Measurements from ENCODE around the gene RBFOX2.
"Not testable (repeated sequence)": the region's sequence is repeated elsewhere in the genome, so short reads cannot be mapped to it uniquely, and the experiment has no call there.

The RBFOX2 gene

GRCh38 chr22:35824256-35824655, 204.4 kb downstream of the RBFOX2 start:
- Histone ChIP-seq H3K36me3 (ENCODE audit: control insufficient read depth, insufficient read depth, low read length) (no peaks in the 10 kb centered on the region), H3K4me1 (ENCODE audit: control insufficient read depth, insufficient read depth, low read length) (peaks cover 14% of the 10 kb centered on the region), H3K27me3 (ENCODE audit: control insufficient read depth, insufficient read depth, low read length) (no peaks in the 10 kb centered on the region), H3K9ac (ENCODE audit: low read depth, low read length) (no peak overlapping the region), H3K4me3 (ENCODE audit: low read depth, low read length) (no peak overlapping the region), H3K9me3 (ENCODE audit: control insufficient read depth, insufficient read depth, low read length) (no peaks in the 10 kb centered on the region)

GRCh38 chr22:35821654-35822053, 207.0 kb downstream of the RBFOX2 start:
- H3K9me3 ChIP-seq (ENCODE audit: control insufficient read depth, insufficient read depth, low read length), result no peaks in the 10 kb centered on the region
- H3K9ac ChIP-seq (ENCODE audit: low read depth, low read length), result no peak overlapping the region
- H3K4me3 ChIP-seq (ENCODE audit: low read depth, low read length), result no peak overlapping the region
- H3K27me3 ChIP-seq (ENCODE audit: control insufficient read depth, insufficient read depth, low read length), result no peaks in the 10 kb centered on the region
- H3K4me1 ChIP-seq (ENCODE audit: control insufficient read depth, insufficient read depth, low read length), result peaks cover 9% of the 10 kb centered on the region
- no peaks in the 10 kb centered on the region for H3K36me3 ChIP-seq (ENCODE audit: control insufficient read depth, insufficient read depth, low read length)

- no peaks in the 10 kb centered on the region for H3K9me3 ChIP-seq (ENCODE audit: control insufficient read depth, insufficient read depth, low read length)
- H3K9ac ChIP-seq (ENCODE audit: low read depth, low read length), result no peak overlapping the region
- no peak overlapping the region for H3K4me3 ChIP-seq (ENCODE audit: low read depth, low read length)
- H3K4me1 ChIP-seq (ENCODE audit: control insufficient read depth, insufficient read depth, low read length), result peaks cover 9% of the 10 kb centered on the region
- no peaks in the 10 kb centered on the region for H3K27me3 ChIP-seq (ENCODE audit: control insufficient read depth, insufficient read depth, low read length)
- no peaks in the 10 kb centered on the region for H3K36me3 ChIP-seq (ENCODE audit: control insufficient read depth, insufficient read depth, low read length)
These were observed 209.2 kb downstream of the RBFOX2 start for GRCh38 chr22:35819421-35819820.

- peaks cover 9% of the 10 kb centered on the region for H3K4me1 ChIP-seq (ENCODE audit: control insufficient read depth, insufficient read depth, low read length)
- H3K27me3 ChIP-seq (ENCODE audit: control insufficient read depth, insufficient read depth, low read length), result no peaks in the 10 kb centered on the region
- no peaks in the 10 kb centered on the region for H3K36me3 ChIP-seq (ENCODE audit: control insufficient read depth, insufficient read depth, low read length)
- H3K4me3 ChIP-seq (ENCODE audit: low read depth, low read length), result no peak overlapping the region
- H3K9ac ChIP-seq (ENCODE audit: low read depth, low read length), result no peak overlapping the region
- no peaks in the 10 kb centered on the region for H3K9me3 ChIP-seq (ENCODE audit: control insufficient read depth, insufficient read depth, low read length)
These were observed 209.7 kb downstream of the RBFOX2 start for GRCh38 chr22:35818897-35819296.

GRCh38 chr22:35812600-35812999, 216.0 kb downstream of the RBFOX2 start:
- Histone ChIP-seq H3K36me3 (ENCODE audit: control insufficient read depth, insufficient read depth, low read length) (peaks cover 5% of the 10 kb centered on the region), H3K4me3 (ENCODE audit: low read depth, low read length) (no peak overlapping the region)

GRCh38 chr22:35811670-35812069, 217.0 kb downstream of the RBFOX2 start:
- Histone ChIP-seq H3K4me1 (ENCODE audit: control insufficient read depth, insufficient read depth, low read length) (no peaks in the 10 kb centered on the region), H3K4me3 (ENCODE audit: low read depth, low read length) (no peak overlapping the region), H3K9ac (ENCODE audit: low read depth, low read length) (no peak overlapping the region), H3K9me3 (ENCODE audit: control insufficient read depth, insufficient read depth, low read length) (no peaks in the 10 kb centered on the region), H3K27me3 (ENCODE audit: control insufficient read depth, insufficient read depth, low read length) (no peaks in the 10 kb centered on the region), H3K36me3 (ENCODE audit: control insufficient read depth, insufficient read depth, low read length) (peaks cover 5% of the 10 kb centered on the region)

More at GRCh38 chr22:35812600-35812999, 216.0 kb downstream of the RBFOX2 start:
- Histone ChIP-seq H3K4me1 (ENCODE audit: control insufficient read depth, insufficient read depth, low read length) (no peaks in the 10 kb centered on the region), H3K9me3 (ENCODE audit: control insufficient read depth, insufficient read depth, low read length) (no peaks in the 10 kb centered on the region), H3K27me3 (ENCODE audit: control insufficient read depth, insufficient read depth, low read length) (no peaks in the 10 kb centered on the region), H3K9ac (ENCODE audit: low read depth, low read length) (no peak overlapping the region)

- Histone ChIP-seq H3K27me3 (ENCODE audit: control insufficient read depth, insufficient read depth, low read length) (no peaks in the 10 kb centered on the region), H3K9me3 (ENCODE audit: control insufficient read depth, insufficient read depth, low read length) (no peaks in the 10 kb centered on the region), H3K4me1 (ENCODE audit: control insufficient read depth, insufficient read depth, low read length) (no peaks in the 10 kb centered on the region), H3K4me3 (ENCODE audit: low read depth, low read length) (no peak overlapping the region), H3K9ac (ENCODE audit: low read depth, low read length) (no peak overlapping the region), H3K36me3 (ENCODE audit: control insufficient read depth, insufficient read depth, low read length) (peaks cover 5% of the 10 kb centered on the region)
These were observed 218.8 kb downstream of the RBFOX2 start for GRCh38 chr22:35809816-35810215.

- H3K4me3 ChIP-seq (ENCODE audit: low read depth, low read length), result no peak overlapping the region
- H3K9ac ChIP-seq (ENCODE audit: low read depth, low read length), result no peak overlapping the region
- H3K27me3 ChIP-seq (ENCODE audit: control insufficient read depth, insufficient read depth, low read length), result no peaks in the 10 kb centered on the region
- H3K36me3 ChIP-seq (ENCODE audit: control insufficient read depth, insufficient read depth, low read length), result peaks cover 5% of the 10 kb centered on the region
- H3K9me3 ChIP-seq (ENCODE audit: control insufficient read depth, insufficient read depth, low read length), result no peaks in the 10 kb centered on the region
- no peaks in the 10 kb centered on the region for H3K4me1 ChIP-seq (ENCODE audit: control insufficient read depth, insufficient read depth, low read length)
These were observed 220.2 kb downstream of the RBFOX2 start for GRCh38 chr22:35808377-35808776.

GRCh38 chr22:35806668-35807067, 222.0 kb downstream of the RBFOX2 start:
- not testable (repeated sequence) for H3K36me3 ChIP-seq (ENCODE audit: control insufficient read depth, insufficient read depth, low read length); H3K4me1 ChIP-seq (ENCODE audit: control insufficient read depth, insufficient read depth, low read length)

GRCh38 chr22:35805466-35805865, 223.2 kb downstream of the RBFOX2 start:
- Histone ChIP-seq H3K4me3 (ENCODE audit: low read depth, low read length) (no peak overlapping the region), H3K9me3 (ENCODE audit: control insufficient read depth, insufficient read depth, low read length) (no peaks in the 10 kb centered on the region), H3K4me1 (ENCODE audit: control insufficient read depth, insufficient read depth, low read length) (no peaks in the 10 kb centered on the region), H3K36me3 (ENCODE audit: control insufficient read depth, insufficient read depth, low read length) (peaks cover 5% of the 10 kb centered on the region), H3K9ac (ENCODE audit: low read depth, low read length) (no peak overlapping the region), H3K27me3 (ENCODE audit: control insufficient read depth, insufficient read depth, low read length) (no peaks in the 10 kb centered on the region)

More at GRCh38 chr22:35806668-35807067, 222.0 kb downstream of the RBFOX2 start:
- not testable (repeated sequence) for H3K9me3 ChIP-seq (ENCODE audit: control insufficient read depth, insufficient read depth, low read length); H3K4me3 ChIP-seq (ENCODE audit: low read depth, low read length); H3K27me3 ChIP-seq (ENCODE audit: control insufficient read depth, insufficient read depth, low read length); H3K9ac ChIP-seq (ENCODE audit: low read depth, low read length)

GRCh38 chr22:35804421-35804820, 224.2 kb downstream of the RBFOX2 start:
- Histone ChIP-seq H3K9ac (ENCODE audit: low read depth, low read length) (no peak overlapping the region), H3K9me3 (ENCODE audit: control insufficient read depth, insufficient read depth, low read length) (no peaks in the 10 kb centered on the region), H3K36me3 (ENCODE audit: control insufficient read depth, insufficient read depth, low read length) (peaks cover 2% of the 10 kb centered on the region), H3K27me3 (ENCODE audit: control insufficient read depth, insufficient read depth, low read length) (no peaks in the 10 kb centered on the region), H3K4me1 (ENCODE audit: control insufficient read depth, insufficient read depth, low read length) (no peaks in the 10 kb centered on the region), H3K4me3 (ENCODE audit: low read depth, low read length) (no peak overlapping the region)

- no peaks in the 10 kb centered on the region for H3K9me3 ChIP-seq (ENCODE audit: control insufficient read depth, insufficient read depth, low read length)
- H3K36me3 ChIP-seq (ENCODE audit: control insufficient read depth, insufficient read depth, low read length), result no peaks in the 10 kb centered on the region
- no peaks in the 10 kb centered on the region for H3K27me3 ChIP-seq (ENCODE audit: control insufficient read depth, insufficient read depth, low read length)
- no peaks in the 10 kb centered on the region for H3K4me1 ChIP-seq (ENCODE audit: control insufficient read depth, insufficient read depth, low read length)
- H3K9ac ChIP-seq (ENCODE audit: low read depth, low read length), result no peak overlapping the region
- H3K4me3 ChIP-seq (ENCODE audit: low read depth, low read length), result no peak overlapping the region
These were observed 225.7 kb downstream of the RBFOX2 start for GRCh38 chr22:35802885-35803284.

- not testable (repeated sequence) for H3K9ac ChIP-seq (ENCODE audit: low read depth, low read length); H3K36me3 ChIP-seq (ENCODE audit: control insufficient read depth, insufficient read depth, low read length); H3K4me1 ChIP-seq (ENCODE audit: control insufficient read depth, insufficient read depth, low read length); H3K4me3 ChIP-seq (ENCODE audit: low read depth, low read length); H3K27me3 ChIP-seq (ENCODE audit: control insufficient read depth, insufficient read depth, low read length); H3K9me3 ChIP-seq (ENCODE audit: control insufficient read depth, insufficient read depth, low read length)
These were observed 227.3 kb downstream of the RBFOX2 start for GRCh38 chr22:35801301-35801700.
